Memory B cell (primary cell): ENCODE data around the gene AUTS2.

Experiments used
- ATAC-seq: fragments of 150-1000 bp; cut with Tn5 transposase; 2 replicates; pipeline ENCODE4 v1.10.0; 2021; ENCODE audit warnings: low read depth, mild to moderate bottlenecking, moderate library complexity
- DNase-seq, 2 donors: peaks; one replicate each; pipeline ENCODE4 v3.0.0; 2022; ENCODE audit warnings: low spot score in 2 of 2
- H3K27ac Mint-ChIP-seq: one replicate; pipeline ENCODE4 v1.8.0; 2022; ENCODE audit warnings: mild to moderate bottlenecking, moderate library complexity, mixed read lengths
- H3K27me3 Mint-ChIP-seq: one replicate; pipeline ENCODE4 v1.8.0; 2022; ENCODE audit warnings: mixed read lengths
- H3K36me3 Mint-ChIP-seq: one replicate; pipeline ENCODE4 v1.8.0; 2022; ENCODE audit warnings: mild to moderate bottlenecking, mixed read lengths
- H3K4me1 Mint-ChIP-seq: one replicate; pipeline ENCODE4 v1.8.0; 2022; ENCODE audit warnings: mixed read lengths
- H3K4me3 Mint-ChIP-seq: one replicate; pipeline ENCODE4 v1.8.0; 2022; ENCODE audit warnings: mild to moderate bottlenecking, moderate library complexity, mixed read lengths
- H3K9me3 Mint-ChIP-seq: one replicate; pipeline ENCODE4 v1.8.0; 2022; ENCODE audit warnings: mixed read lengths

The AUTS2 gene

DNA sequence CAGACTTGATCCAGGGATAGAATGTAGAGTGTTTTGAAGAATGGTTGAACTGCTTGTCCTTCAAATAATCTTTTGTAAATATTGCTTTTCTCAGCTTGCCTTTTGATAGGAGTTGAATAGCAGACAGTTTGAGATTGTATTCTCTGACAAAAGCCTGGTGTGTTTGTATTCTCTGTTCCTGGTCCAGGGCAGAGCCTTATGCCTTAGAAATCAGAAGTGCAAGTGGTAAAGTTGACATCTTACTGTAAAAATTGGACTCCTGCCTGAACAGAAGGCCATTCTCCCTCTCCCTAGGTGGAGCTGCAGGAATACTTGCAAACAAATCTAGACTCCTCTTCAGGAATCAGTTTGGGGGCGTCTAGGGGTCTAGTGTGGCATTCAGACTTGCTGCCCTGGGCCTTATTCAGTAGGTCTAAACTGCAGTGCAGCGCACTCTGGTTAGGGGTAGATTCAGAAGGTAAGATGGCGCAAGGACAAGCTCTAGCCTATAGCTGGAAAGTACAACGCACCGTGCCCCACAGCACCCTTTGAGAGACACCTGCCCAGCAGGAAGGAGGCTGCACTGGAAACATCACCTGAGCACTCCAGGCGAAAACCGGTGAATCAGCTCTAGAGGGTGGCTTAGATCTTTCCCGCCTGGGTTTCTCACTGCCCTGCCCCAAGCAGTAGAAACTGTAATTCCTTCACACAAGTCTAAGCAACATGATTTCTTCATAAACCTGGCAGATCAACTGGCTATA lies 925.1 kb downstream of the AUTS2 start:
- ATAC-seq (no peak), DNase-seq (no peak)
- no peaks in the 10 kb centered on the region for H3K27me3 Mint-ChIP-seq
- no peaks in the 10 kb centered on the region for H3K4me1 Mint-ChIP-seq
- peaks cover 16% of the 10 kb centered on the region for H3K36me3 Mint-ChIP-seq
- no peak overlapping the region for H3K27ac Mint-ChIP-seq
- H3K4me3 Mint-ChIP-seq: no peak overlapping the region
- peaks cover 5% of the 10 kb centered on the region for H3K9me3 Mint-ChIP-seq

DNA sequence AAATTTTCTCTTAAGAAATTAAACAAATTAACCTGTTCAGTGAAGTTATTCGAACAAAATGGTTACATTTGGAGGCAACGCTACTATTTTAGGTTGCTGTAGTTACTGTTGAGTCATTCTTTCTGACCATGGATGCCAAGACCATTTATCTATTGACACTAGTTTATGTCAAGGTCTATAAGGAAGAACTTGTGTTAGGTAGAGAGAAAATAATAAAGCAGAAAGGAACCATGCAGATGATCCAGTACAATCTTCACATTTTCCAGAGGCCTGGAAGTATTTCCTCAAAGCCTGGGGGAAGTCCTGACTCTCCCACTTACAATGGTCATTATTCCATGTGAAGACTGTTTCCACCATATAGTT lies 925.7 kb downstream of the AUTS2 start:
- Mint-ChIP-seq H3K27me3 (no peaks in the 10 kb centered on the region), H3K36me3 (peaks cover 18% of the 10 kb centered on the region), H3K9me3 (peaks cover 3% of the 10 kb centered on the region), H3K27ac (no peak overlapping the region), H3K4me1 (no peaks in the 10 kb centered on the region), H3K4me3 (no peak overlapping the region)
- DNase-seq: no peak
- no peak for ATAC-seq

DNA sequence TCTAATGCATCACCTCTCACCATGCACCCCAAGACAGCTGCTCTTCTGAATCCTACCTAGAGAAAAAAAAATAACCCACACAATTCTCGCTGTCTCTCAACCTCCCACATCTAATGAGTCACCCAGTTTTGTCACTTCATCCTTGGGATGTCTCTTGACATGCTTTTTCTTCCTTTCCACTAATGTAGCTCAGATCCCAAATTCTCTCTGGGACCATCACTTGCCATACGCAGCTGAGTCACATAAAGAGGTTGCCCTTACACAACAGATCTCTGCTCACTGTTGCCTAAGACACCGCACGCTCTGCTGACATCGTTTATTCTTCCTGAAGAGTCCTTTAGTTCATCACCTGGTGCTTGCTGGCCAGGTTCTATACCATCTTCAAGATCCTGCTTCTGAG lies 927.7 kb downstream of the AUTS2 start:
- H3K9me3 Mint-ChIP-seq: peaks cover 3% of the 10 kb centered on the region
- peaks cover 21% of the 10 kb centered on the region for H3K36me3 Mint-ChIP-seq
- H3K4me3 Mint-ChIP-seq: no peak overlapping the region
- no peaks in the 10 kb centered on the region for H3K4me1 Mint-ChIP-seq
- DNase-seq (no peak), ATAC-seq (no peak)
- no peak overlapping the region for H3K27ac Mint-ChIP-seq
- H3K27me3 Mint-ChIP-seq: no peaks in the 10 kb centered on the region

DNA sequence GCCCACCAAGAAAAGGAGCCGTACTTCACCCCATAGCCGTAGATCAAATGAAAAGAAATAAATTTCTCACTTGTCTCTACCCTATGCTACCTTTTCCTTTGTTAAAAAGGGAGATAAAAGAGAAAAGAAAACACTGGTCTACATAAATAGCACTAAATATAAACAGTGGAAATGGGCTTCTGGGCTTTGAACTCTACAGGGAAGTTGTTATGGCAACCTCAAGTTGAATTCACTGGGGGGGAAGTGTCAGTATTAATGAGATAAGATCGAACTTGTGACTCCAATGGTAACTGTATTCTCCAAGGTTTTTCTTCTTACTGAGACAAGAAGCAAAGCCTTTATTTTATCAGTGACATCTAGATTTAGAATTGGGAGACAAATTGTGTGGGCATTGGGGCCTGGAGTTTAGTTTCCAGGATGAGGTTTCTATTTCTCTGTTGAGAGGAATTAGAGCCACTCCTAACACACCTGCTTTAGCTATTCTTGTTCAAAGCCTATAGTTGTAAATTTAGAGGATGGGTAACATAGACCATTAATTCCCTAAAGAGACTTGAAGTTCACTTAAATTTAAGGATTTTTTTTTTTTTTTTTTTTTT lies 929.3 kb downstream of the AUTS2 start:
- DNase-seq (no peak), ATAC-seq (no peak)
- H3K4me3 Mint-ChIP-seq: no peak overlapping the region
- H3K9me3 Mint-ChIP-seq: peaks cover 3% of the 10 kb centered on the region
- peaks cover 21% of the 10 kb centered on the region for H3K36me3 Mint-ChIP-seq
- no peak overlapping the region for H3K27ac Mint-ChIP-seq
- no peaks in the 10 kb centered on the region for H3K27me3 Mint-ChIP-seq
- H3K4me1 Mint-ChIP-seq: no peaks in the 10 kb centered on the region

DNA sequence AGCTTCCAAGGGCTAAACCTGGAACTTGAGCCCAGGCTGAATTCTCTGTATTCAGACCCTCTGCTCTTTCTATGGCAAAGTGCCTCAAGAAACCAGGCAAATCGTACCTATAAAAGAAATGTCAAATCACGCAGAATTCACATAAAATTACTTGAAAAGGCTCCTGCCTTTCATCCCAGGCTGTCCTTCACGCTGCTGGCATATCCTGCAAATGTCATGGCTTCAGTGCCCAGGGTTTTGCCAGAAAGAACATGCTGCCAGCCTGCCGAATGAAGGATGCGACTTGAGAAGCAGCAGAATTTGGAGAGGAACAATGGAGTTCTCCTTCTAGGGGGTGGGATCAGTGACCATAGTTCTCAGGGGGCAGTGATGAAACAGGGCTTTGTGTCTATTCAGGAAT lies 931.2 kb downstream of the AUTS2 start:
- no peak for ATAC-seq
- H3K36me3 Mint-ChIP-seq: peaks cover 29% of the 10 kb centered on the region
- DNase-seq: no peak

GRCh38 chr7:70529914-70530585 lies 931.8 kb downstream of the AUTS2 start:
- no peak overlapping the region for H3K4me3 Mint-ChIP-seq
- H3K9me3 Mint-ChIP-seq: peaks cover 3% of the 10 kb centered on the region
- DNase-seq (no peak), ATAC-seq (no peak)
- no peak overlapping the region for H3K27ac Mint-ChIP-seq
- no peaks in the 10 kb centered on the region for H3K4me1 Mint-ChIP-seq
- H3K36me3 Mint-ChIP-seq: peaks cover 29% of the 10 kb centered on the region
- no peaks in the 10 kb centered on the region for H3K27me3 Mint-ChIP-seq

More for the DNA sequence above, 931.2 kb downstream of the AUTS2 start:
- H3K27me3 Mint-ChIP-seq: no peaks in the 10 kb centered on the region
- no peak overlapping the region for H3K4me3 Mint-ChIP-seq
- H3K4me1 Mint-ChIP-seq: no peaks in the 10 kb centered on the region
- peaks cover 3% of the 10 kb centered on the region for H3K9me3 Mint-ChIP-seq
- no peak overlapping the region for H3K27ac Mint-ChIP-seq

DNA sequence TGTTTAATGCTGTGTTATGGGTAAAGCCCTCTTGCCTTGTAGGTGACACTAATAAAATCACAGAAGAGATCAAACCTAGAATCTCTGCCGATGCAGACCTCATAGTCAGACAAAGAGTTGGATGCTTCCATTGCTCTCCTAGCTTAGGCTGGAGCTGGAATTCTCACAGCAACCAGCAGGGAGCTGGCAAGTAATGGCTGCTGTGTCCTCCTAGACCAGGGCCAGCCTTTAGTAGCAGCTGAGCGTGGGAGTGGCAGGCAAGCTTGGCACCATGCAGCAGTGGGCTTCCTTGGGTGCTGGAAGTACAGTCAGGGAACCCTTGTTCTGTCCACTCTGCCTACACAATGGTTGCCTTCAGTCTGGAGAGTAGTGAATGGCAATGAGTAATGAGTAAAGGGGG lies 935.3 kb downstream of the AUTS2 start:
- H3K27me3 Mint-ChIP-seq: no peaks in the 10 kb centered on the region
- H3K27ac Mint-ChIP-seq: no peak overlapping the region
- no peak overlapping the region for H3K4me3 Mint-ChIP-seq
- no peak for DNase-seq
- ATAC-seq: no peak
- no peaks in the 10 kb centered on the region for H3K9me3 Mint-ChIP-seq
- H3K36me3 Mint-ChIP-seq: peaks cover 16% of the 10 kb centered on the region
- H3K4me1 Mint-ChIP-seq: no peaks in the 10 kb centered on the region

GRCh38 chr7:70539205-70539604 lies 940.9 kb downstream of the AUTS2 start:
- Mint-ChIP-seq H3K4me3 (no peak overlapping the region), H3K9me3 (no peaks in the 10 kb centered on the region), H3K36me3 (peaks cover 3% of the 10 kb centered on the region), H3K27me3 (no peaks in the 10 kb centered on the region), H3K27ac (no peak overlapping the region), H3K4me1 (peaks cover 3% of the 10 kb centered on the region)
- ATAC-seq: no peak
- no peak for DNase-seq

DNA sequence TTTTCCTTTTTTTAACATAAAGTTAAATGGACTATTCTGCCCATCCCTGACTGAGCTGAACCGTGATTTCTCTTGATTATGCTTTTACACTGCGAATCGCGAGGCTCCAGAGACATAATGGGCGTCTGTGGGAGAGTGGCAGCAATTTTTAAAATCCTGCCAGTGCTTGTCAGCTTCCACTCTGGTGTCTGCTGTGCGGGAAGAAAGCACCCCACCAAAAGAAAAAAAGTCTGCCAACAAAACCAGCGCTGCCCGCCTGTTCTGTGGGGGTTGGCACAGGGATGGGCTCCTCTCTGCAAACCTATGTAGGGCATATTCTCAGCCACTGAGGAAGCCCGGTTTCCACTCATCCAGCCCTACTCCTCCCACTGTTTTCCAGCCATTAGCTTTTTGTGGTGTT lies 941.3 kb downstream of the AUTS2 start:
- H3K9me3 Mint-ChIP-seq: no peaks in the 10 kb centered on the region
- DNase-seq (no peak), ATAC-seq (no peak)
- no peak overlapping the region for H3K4me3 Mint-ChIP-seq
- H3K27ac Mint-ChIP-seq: no peak overlapping the region
- H3K4me1 Mint-ChIP-seq: peaks cover 3% of the 10 kb centered on the region
- no peaks in the 10 kb centered on the region for H3K27me3 Mint-ChIP-seq
- H3K36me3 Mint-ChIP-seq: peaks cover 3% of the 10 kb centered on the region

- Mint-ChIP-seq H3K36me3 (peaks cover 3% of the 10 kb centered on the region), H3K27me3 (no peaks in the 10 kb centered on the region)
Measured at GRCh38 chr7:70540641-70541040, 942.4 kb downstream of the AUTS2 start.

DNA sequence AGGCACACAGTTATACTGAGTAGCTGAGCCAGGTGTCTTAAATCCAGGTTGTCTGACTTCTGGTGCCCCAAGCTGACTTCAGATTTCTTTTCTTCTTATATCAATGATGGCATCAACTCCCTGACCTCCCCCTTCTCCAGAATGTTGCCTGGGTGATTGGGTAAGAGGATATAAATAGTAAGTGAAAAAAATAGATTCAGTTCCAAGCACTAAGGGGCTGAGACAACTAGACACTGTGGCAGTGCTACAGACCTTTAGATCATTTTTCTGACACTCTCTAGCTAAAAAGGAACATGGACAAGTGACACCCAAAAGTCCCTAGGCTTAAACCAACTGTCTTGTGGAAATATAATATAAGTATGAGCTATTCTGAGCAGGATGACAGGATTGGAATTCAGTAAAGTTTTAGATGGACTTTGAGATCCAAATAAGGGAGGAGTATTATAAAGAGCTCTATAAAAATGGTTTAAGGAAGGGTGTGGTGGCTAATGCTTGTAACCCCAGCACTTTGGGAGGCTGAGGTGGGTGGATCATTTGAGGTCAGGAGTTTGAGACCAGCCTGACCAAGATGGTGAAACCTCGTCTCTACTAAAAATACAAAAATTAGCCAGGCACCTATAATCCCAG lies 944.6 kb downstream of the AUTS2 start:
- Mint-ChIP-seq H3K4me1 (peaks cover 6% of the 10 kb centered on the region), H3K36me3 (peaks cover 6% of the 10 kb centered on the region), H3K4me3 (no peak overlapping the region), H3K9me3 (no peaks in the 10 kb centered on the region), H3K27ac (no peak overlapping the region), H3K27me3 (no peaks in the 10 kb centered on the region)
- DNase-seq (no peak), ATAC-seq (no peak)

More at GRCh38 chr7:70540641-70541040, 942.4 kb downstream of the AUTS2 start:
- H3K27ac Mint-ChIP-seq: no peak overlapping the region
- no peak for ATAC-seq
- H3K4me3 Mint-ChIP-seq: no peak overlapping the region
- H3K4me1 Mint-ChIP-seq: peaks cover 5% of the 10 kb centered on the region
- no peaks in the 10 kb centered on the region for H3K9me3 Mint-ChIP-seq
- DNase-seq: no peak

DNA sequence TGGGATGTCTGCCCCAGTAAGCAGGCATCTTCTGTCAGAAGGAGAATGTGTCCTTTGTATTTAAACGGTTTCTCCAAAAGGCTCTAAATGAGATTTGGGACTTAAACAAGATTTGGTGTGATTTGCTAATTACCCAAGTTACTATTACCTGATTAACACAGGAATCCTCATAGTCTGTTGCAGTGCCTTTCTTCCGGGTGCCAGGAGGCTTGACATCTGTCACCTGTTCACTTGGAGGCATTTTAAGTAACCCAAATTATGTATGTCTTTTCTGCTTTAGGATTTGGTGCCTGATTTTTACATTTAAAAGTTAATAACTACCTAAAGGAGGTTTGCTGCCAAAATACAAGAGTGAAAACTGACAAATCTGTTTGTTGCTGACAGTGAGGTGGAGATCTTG lies 945.7 kb downstream of the AUTS2 start:
- Mint-ChIP-seq H3K9me3 (no peaks in the 10 kb centered on the region), H3K36me3 (peaks cover 6% of the 10 kb centered on the region), H3K27me3 (no peaks in the 10 kb centered on the region), H3K4me1 (peaks cover 6% of the 10 kb centered on the region), H3K4me3 (no peak overlapping the region), H3K27ac (no peak overlapping the region)
- DNase-seq: no peak
- ATAC-seq: no peak

DNA sequence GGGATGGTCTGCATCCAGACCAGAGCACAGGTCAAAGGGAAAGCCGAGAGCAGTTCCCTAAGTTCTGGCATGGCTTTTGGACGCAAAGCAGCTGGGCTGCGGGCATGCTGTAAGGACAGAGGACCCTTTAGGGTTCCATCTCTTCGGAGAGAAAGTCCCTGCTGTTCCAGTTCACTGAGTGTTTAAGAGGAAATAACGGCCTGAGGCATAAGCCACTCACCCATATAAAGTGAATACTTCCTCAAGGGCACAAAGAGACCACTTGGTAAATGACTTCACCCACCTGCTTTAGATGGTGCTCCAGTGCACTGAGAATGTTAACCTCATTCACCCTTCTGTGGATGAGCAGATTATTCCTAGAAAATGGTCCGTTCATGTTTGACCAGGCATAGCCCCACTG lies 946.9 kb downstream of the AUTS2 start:
- ATAC-seq (peak; percentile 60), DNase-seq (no peak)
- Mint-ChIP-seq H3K4me1 (peaks cover 6% of the 10 kb centered on the region), H3K27me3 (no peaks in the 10 kb centered on the region), H3K36me3 (peaks cover 8% of the 10 kb centered on the region), H3K4me3 (no peak overlapping the region), H3K9me3 (no peaks in the 10 kb centered on the region), H3K27ac (no peak overlapping the region)

DNA sequence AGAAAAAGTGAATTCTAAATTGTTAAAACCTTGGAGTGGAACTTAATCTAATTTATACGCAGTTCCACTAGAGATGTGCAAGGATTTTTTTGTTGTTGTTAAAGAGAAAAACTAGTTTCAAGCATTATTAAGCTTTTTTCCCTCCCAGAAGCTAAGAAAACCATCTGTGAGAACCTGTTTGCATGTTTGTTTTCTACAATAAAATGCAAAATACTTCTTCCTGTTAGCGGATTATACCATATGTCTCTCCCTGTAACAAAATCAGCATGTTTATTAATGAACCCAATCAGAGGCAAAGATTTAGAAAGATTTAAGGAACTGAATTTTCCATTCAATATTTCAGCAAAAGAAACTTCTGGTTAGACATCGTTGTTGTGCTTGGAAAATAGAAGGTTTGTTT lies 953.9 kb downstream of the AUTS2 start:
- H3K9me3 Mint-ChIP-seq: no peaks in the 10 kb centered on the region
- H3K27ac Mint-ChIP-seq: no peak overlapping the region
- no peak for ATAC-seq
- H3K36me3 Mint-ChIP-seq: peaks cover 15% of the 10 kb centered on the region
- peaks cover 3% of the 10 kb centered on the region for H3K4me1 Mint-ChIP-seq
- H3K27me3 Mint-ChIP-seq: no peaks in the 10 kb centered on the region
- H3K4me3 Mint-ChIP-seq: no peak overlapping the region
- no peak for DNase-seq
